ENCODE data around the gene MED13L.
A peak's percentile ranks its signal among the peaks of the same experiment; 100 is the strongest.

MED13L gene

GRCh38 chr12:116216022-116216756, 61.3 kb downstream of the MED13L start:
- FAIRE-seq, result no peak
- DNase-seq (ENCODE audit: insufficient read length, low spot score), result no peak

- FAIRE-seq (no peak), DNase-seq (ENCODE audit: insufficient read length, low spot score) (no peak)
Observed at GRCh38 chr12:116215023-116215422, 62.5 kb downstream of the MED13L start.

- FAIRE-seq (no peak), DNase-seq (ENCODE audit: insufficient read length, low spot score) (no peak)
Observed at GRCh38 chr12:116213885-116214527, 63.5 kb downstream of the MED13L start.

- FAIRE-seq (no peak), DNase-seq (ENCODE audit: insufficient read length, low spot score) (no peak)
Observed at GRCh38 chr12:116213014-116213413, 64.5 kb downstream of the MED13L start.

DNA sequence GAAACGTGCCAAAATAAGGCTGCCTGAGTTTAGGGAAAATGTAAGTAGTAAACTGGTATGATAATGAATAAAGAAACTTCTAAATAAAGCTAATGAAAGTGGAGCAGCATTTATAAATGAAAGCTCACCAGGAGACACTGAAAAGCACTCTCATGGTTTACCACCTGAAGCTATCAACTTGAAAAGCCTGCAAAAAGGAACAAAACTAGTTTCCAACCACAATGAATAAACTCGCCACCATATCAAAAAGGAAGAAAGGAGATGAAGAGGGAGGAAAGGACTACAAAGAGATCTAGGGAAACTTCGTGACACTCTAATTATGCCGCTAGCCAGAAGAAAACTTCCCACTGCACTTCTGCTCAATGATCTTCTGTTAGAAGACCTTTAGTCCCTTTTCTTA, 66.7 kb downstream of the MED13L start:
- DNase-seq (ENCODE audit: insufficient read length, low spot score) (no peak), FAIRE-seq (no peak)

GRCh38 chr12:116210131-116210530, 67.4 kb downstream of the MED13L start:
- DNase-seq (ENCODE audit: insufficient read length, low spot score) (no peak), FAIRE-seq (no peak)

GRCh38 chr12:116209503-116209902, 68.0 kb downstream of the MED13L start:
- DNase-seq (ENCODE audit: insufficient read length, low spot score), result no peak
- FAIRE-seq, result no peak

- DNase-seq (ENCODE audit: insufficient read length, low spot score) (no peak), FAIRE-seq (no peak)
Observed at GRCh38 chr12:116207274-116207673, 70.2 kb downstream of the MED13L start.

GRCh38 chr12:116206828-116207227, 70.7 kb downstream of the MED13L start:
- DNase-seq (ENCODE audit: insufficient read length, low spot score) (no peak), FAIRE-seq (no peak)

GRCh38 chr12:116204785-116205184, 72.7 kb downstream of the MED13L start:
- FAIRE-seq, result no peak

DNA sequence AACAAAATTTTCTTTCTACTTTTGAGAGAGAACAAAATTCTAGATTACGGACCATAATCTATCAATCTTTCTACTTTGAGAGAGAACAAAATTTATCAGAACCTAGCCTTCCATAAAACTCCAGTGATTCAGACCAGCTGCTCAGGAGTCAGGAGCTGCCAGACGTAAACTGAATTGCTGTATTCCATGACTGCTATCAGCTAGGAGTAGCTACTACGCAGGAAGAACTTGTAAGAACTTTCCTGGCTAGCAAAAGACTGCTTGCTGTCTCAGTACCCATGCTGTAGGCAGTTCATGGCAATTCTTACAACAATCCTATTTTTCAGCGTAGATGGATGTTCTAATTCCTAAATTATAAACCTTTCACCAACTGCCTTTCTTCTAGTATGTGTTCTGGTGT, 73.3 kb downstream of the MED13L start:
- no peak for FAIRE-seq
- no peak for DNase-seq (ENCODE audit: insufficient read length, low spot score)

More at GRCh38 chr12:116204785-116205184, 72.7 kb downstream of the MED13L start:
- DNase-seq (ENCODE audit: insufficient read length, low spot score), result no peak

GRCh38 chr12:116202940-116203339, 74.6 kb downstream of the MED13L start:
- DNase-seq (ENCODE audit: insufficient read length, low spot score), result no peak
- FAIRE-seq, result no peak

DNA sequence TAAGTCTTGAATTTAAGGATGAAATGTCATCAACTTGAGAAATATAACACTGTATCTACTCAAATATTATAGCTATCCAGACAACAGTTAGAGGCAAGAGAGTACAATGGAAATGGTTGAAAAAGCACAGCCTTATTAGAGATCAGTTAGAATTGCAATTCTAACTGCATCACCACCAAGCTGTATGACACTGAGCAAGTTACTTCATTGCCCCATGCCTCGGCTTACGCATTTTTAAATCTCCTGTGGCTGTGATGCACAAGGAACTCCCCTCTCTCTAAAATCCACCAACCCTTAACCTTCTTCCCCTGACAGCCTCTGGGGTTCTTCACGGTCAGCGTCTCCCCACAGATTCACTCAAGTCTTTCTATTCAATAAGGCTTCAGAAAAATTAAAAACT, 75.1 kb downstream of the MED13L start:
- DNase-seq (ENCODE audit: insufficient read length, low spot score) (no peak), FAIRE-seq (no peak)

- FAIRE-seq (peak; percentile 20), DNase-seq (ENCODE audit: insufficient read length, low spot score) (peak; percentile 25)
Observed at GRCh38 chr12:116201908-116202307, 75.6 kb downstream of the MED13L start.

DNA sequence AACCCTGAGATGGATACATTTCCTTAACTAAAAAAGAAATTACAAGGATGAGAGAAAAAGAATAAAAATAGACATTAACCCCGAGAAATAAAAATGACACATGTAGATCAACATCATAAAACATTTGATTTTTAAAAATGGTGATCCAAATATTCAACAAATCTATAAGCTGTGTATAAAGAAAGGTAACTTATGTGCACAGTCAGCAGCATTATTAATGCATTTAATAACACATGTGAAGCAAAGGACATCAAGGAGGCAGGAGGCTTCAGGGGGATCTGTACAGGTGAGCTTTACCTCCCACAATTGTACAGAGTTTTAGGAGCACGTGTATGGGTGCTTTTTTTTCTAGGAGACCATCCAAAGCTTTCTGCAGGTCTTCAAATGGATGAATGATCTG, 76.1 kb downstream of the MED13L start:
- no peak for FAIRE-seq

GRCh38 chr12:116200812-116201211, 76.7 kb downstream of the MED13L start:
- DNase-seq (ENCODE audit: insufficient read length, low spot score), result no peak
- no peak for FAIRE-seq

More for the DNA sequence above, 76.1 kb downstream of the MED13L start:
- DNase-seq (ENCODE audit: insufficient read length, low spot score), result no peak

GRCh38 chr12:116199160-116199706, 78.3 kb downstream of the MED13L start:
- no peak for DNase-seq (ENCODE audit: insufficient read length, low spot score)
- no peak for FAIRE-seq

- no peak for FAIRE-seq
- DNase-seq (ENCODE audit: insufficient read length, low spot score), result no peak
Observed at GRCh38 chr12:116196752-116197718, 80.5 kb downstream of the MED13L start.

- no peak for DNase-seq (ENCODE audit: insufficient read length, low spot score)
- no peak for FAIRE-seq
Observed at GRCh38 chr12:116196226-116196625, 81.3 kb downstream of the MED13L start.

DNA sequence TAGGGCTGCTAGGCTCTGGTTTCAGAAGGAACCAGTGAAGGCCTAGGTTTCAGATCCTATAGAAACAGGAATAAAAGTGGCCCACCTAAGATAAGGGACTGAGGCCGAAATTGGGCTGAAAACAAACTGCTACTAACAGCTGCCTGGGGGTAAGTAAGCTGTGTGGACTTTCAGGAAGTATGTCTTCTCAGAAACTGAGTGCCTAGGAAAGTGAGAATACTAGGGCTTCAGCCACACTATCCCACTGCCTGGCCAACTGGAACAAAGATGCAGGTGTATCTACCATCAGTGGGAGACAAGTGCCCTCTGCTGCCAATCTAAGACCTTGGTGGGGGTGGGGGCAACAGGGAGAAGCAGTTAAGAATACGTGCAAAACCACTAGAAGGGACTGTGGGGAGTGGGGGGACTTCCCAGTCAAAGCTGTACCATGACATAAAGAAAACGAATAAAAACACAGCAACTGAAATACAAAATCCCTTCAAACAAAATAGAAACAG, 82.5 kb downstream of the MED13L start:
- FAIRE-seq (no peak), DNase-seq (ENCODE audit: insufficient read length, low spot score) (no peak)

- FAIRE-seq, result no peak
- no peak for DNase-seq (ENCODE audit: insufficient read length, low spot score)
Observed at GRCh38 chr12:116189692-116190091, 87.8 kb downstream of the MED13L start.
